ENCODE results near the gene ZKSCAN1. TPM values are rescaled to one million over a fixed set of nuclear protein-coding genes. Genes with fewer than 3 reads are reported as not detected.
A peak's percentile ranks its signal among the peaks of the same experiment; 100 is the strongest.

The ZKSCAN1 gene
- total RNA-seq, 3 donors from 2014 or later = 30.6 to 65.1 (median 52.4) TPM

GRCh38 chr7:100040575-100040974 lies 25.2 kb downstream of the ZKSCAN1 start:
- Histone ChIP-seq H3K36me3 (no peaks in the 10 kb centered on the region), H3K4me1 (no peaks in the 10 kb centered on the region), H3K27ac (no peak overlapping the region), H3K9me3 (no peaks in the 10 kb centered on the region), H3K27me3 (no peaks in the 10 kb centered on the region), H3K4me3 (no peak overlapping the region)
- TF ChIP-seq POLR2A (IDR thresholded peaks at IDR 0.05) (no peak), POLR2AphosphoS5 (IDR thresholded peaks at IDR 0.05) (no peak)
- TF ChIP-seq, protein P1, sequence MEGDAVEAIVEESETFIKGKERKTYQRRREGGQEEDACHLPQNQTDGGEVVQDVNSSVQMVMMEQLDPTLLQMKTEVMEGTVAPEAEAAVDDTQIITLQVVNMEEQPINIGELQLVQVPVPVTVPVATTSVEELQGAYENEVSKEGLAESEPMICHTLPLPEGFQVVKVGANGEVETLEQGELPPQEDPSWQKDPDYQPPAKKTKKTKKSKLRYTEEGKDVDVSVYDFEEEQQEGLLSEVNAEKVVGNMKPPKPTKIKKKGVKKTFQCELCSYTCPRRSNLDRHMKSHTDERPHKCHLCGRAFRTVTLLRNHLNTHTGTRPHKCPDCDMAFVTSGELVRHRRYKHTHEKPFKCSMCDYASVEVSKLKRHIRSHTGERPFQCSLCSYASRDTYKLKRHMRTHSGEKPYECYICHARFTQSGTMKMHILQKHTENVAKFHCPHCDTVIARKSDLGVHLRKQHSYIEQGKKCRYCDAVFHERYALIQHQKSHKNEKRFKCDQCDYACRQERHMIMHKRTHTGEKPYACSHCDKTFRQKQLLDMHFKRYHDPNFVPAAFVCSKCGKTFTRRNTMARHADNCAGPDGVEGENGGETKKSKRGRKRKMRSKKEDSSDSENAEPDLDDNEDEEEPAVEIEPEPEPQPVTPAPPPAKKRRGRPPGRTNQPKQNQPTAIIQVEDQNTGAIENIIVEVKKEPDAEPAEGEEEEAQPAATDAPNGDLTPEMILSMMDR (IDR thresholded peaks at IDR 0.05) = no peak
- intact Hi-C loops (cut with DNase I; ENCODE audit: low total_unique reads) = no loop called here
- DNase-seq (ENCODE audit: low spot score in 2 of 2) = no peak

- TF ChIP-seq POLR2A (IDR thresholded peaks at IDR 0.05) (no peak), POLR2AphosphoS5 (IDR thresholded peaks at IDR 0.05) (no peak)
- TF ChIP-seq, protein P1 (IDR thresholded peaks at IDR 0.05) = peak in 1 of 3 donors; percentile 27
- Histone ChIP-seq H3K4me3 (no peak overlapping the region), H3K4me1 (no peaks in the 10 kb centered on the region), H3K36me3 (no peaks in the 10 kb centered on the region), H3K9me3 (no peaks in the 10 kb centered on the region), H3K27ac (no peak overlapping the region), H3K27me3 (no peaks in the 10 kb centered on the region)
- intact Hi-C loops (cut with DNase I; ENCODE audit: low total_unique reads) = no loop called here
- DNase-seq (ENCODE audit: low spot score in 2 of 2) = no peak
Measured at GRCh38 chr7:100044718-100045117, 29.3 kb downstream of the ZKSCAN1 start.

- TF ChIP-seq, protein P1 (IDR thresholded peaks at IDR 0.05) = no peak
- TF ChIP-seq POLR2A (IDR thresholded peaks at IDR 0.05) (no peak), POLR2AphosphoS5 (IDR thresholded peaks at IDR 0.05) (no peak)
- intact Hi-C loops (cut with DNase I; ENCODE audit: low total_unique reads) = no loop called here
- no peak overlapping the region for H3K27ac ChIP-seq
- H3K36me3 ChIP-seq = no peaks in the 10 kb centered on the region
- no peaks in the 10 kb centered on the region for H3K27me3 ChIP-seq
- DNase-seq (ENCODE audit: low spot score in 2 of 2) = no peak
- H3K4me1 ChIP-seq = peaks cover 0 to 6% of the 10 kb centered on the region in 2 donors
- H3K4me3 ChIP-seq = no peak overlapping the region
- H3K9me3 ChIP-seq = no peaks in the 10 kb centered on the region
Measured at GRCh38 chr7:100048680-100049079, 33.3 kb downstream of the ZKSCAN1 start.

DNA sequence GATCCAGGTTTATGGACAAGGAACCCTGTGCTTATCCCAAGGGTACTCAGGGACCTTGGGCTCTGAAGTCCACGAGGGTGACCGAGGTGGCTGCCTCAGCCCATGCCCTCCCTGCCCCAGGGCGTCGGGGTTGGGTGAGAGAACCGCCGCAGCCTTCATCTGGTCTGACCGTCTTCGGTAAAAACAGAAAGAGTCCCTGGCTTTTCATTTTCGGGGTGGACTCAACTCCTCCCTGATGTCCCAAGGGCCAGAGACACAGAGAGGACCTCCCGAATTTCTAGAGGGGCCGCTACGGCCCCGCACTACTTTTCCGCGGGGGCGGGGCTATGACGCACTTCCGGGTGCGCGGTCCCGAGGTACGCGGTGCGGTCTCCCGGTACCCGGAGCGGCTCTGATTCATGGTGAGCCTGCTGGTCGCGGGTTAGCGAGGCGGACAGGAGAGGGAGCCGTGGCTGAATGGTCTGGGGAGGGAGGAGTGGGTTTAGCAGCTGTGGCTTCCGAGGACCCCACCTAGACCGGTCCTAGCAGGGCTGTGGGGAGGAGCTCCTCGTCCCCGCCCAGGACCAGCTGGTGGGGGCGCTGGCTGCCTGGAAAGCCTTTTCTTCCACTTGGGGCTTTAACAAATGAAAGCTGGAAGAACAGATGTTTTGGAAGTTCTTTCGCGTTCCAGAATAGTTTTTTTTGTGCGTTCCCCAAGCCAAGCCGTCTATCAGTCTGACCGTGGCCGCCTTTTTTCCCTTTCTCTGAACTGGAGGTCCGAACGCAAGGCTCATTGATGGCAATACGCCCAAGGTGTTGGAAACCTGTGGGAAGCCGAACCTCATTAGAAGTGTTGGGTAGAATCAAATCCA lies 34.3 kb downstream of the ZKSCAN1 start, which contains the start of gene ZSCAN21:
Gene ZSCAN21, plus strand, starts transcription at position 334 of the 851 bp plus-strand sequence. CDS start 7,233 bp downstream, outside the sequence.
- Histone ChIP-seq H3K27me3 (no peaks in the 10 kb centered on the region), H3K9me3 (no peaks in the 10 kb centered on the region), H3K36me3 (no peaks in the 10 kb centered on the region), H3K4me3 (peak within 1 kb of the TSS; percentile 83 to 93 (median 84)), H3K4me1 (peaks cover 0 to 6% of the 10 kb centered on the region in 2 donors), H3K27ac (peak within 1 kb of the TSS; percentile 98 to 99)
- DNase-seq (ENCODE audit: low spot score in 2 of 2) = peak; percentile 76 to 78
- intact Hi-C loops (cut with DNase I; ENCODE audit: low total_unique reads) = no loop called here
- TF ChIP-seq, protein P1 (IDR thresholded peaks at IDR 0.05) = peak in 2 of 3 donors; percentile 12 to 18
- TF ChIP-seq POLR2AphosphoS5 (IDR thresholded peaks at IDR 0.05) (peak; percentile 89 to 93 (median 90)), POLR2A (IDR thresholded peaks at IDR 0.05) (peak; percentile 85)

DNA sequence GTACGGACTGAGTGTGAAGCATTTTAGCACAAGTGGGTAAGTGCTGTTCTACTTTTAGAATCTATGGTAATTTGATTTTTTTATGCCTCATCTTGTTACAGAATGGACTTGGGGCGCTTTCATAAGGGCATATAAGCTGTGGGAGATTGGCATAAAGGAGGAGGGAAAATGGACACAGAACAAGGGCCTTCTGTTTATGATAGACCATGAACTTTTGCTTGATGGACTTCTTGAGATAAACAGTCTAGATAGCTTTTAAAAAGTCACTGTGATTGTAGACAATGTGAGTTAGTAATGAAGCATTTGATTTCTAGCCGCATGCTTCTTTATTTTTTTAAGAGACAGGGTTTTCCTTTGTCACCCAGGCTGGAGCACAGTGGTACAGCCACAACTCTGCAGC lies 36.2 kb downstream of the ZKSCAN1 start:
- Histone ChIP-seq H3K27me3 (no peaks in the 10 kb centered on the region), H3K4me3 (no peak overlapping the region), H3K9me3 (no peaks in the 10 kb centered on the region), H3K27ac (no peak overlapping the region), H3K4me1 (peaks cover 0 to 6% of the 10 kb centered on the region in 2 donors), H3K36me3 (no peaks in the 10 kb centered on the region)
- no peak for DNase-seq (ENCODE audit: low spot score in 2 of 2)
- intact Hi-C loops (cut with DNase I; ENCODE audit: low total_unique reads) = no loop called here
- no peak for TF ChIP-seq POLR2AphosphoS5 (IDR thresholded peaks at IDR 0.05)
- TF ChIP-seq, protein P1 (IDR thresholded peaks at IDR 0.05) = no peak
- no peak for TF ChIP-seq POLR2A (IDR thresholded peaks at IDR 0.05)

All from breast epithelium (tissue), 4 donors.